PFSK-1 (cell line): ENCODE results near the gene ODAD4.

Experiments
- FOXP2 ChIP-seq: optimal IDR thresholded peaks from 2 replicates; pipeline ENCODE3; 2011; ENCODE audit warnings: borderline replicate concordance, control low read depth, inconsistent platforms; ENCODE audit not compliant: insufficient read depth; ENCODE audit errors: extremely low read length, extremely low read depth
- POLR2AphosphoS5 ChIP-seq: IDR thresholded peaks from 2 replicates; pipeline ENCODE4 v1.6.1; 2012; ENCODE audit warnings: low read depth, mild to moderate bottlenecking, control low read depth, low read length, moderate library complexity
- REST ChIP-seq, 2 experiments: IDR thresholded peaks; 2 replicates each; pipeline versions ENCODE4 v1.6.1 to v1.8.0; 2011 to 2012; ENCODE audit warnings: low read depth in 2 of 2, low read length in 2 of 2, control low read depth in 1 of 2, inconsistent platforms in 1 of 2, mild to moderate bottlenecking in 1 of 2, moderate library complexity in 1 of 2; ENCODE audit not compliant: insufficient read depth in 1 of 2
- SIN3A ChIP-seq: IDR thresholded peaks from 2 replicates; pipeline ENCODE4 v1.6.1; 2012; ENCODE audit warnings: mild to moderate bottlenecking, low read length, moderate library complexity, borderline replicate concordance; ENCODE audit not compliant: insufficient read depth
- TAF1 ChIP-seq: IDR thresholded peaks from 2 replicates; pipeline ENCODE4 v1.6.1; 2012; ENCODE audit warnings: low read length, control low read depth, borderline replicate concordance; ENCODE audit not compliant: insufficient read depth

DNA sequence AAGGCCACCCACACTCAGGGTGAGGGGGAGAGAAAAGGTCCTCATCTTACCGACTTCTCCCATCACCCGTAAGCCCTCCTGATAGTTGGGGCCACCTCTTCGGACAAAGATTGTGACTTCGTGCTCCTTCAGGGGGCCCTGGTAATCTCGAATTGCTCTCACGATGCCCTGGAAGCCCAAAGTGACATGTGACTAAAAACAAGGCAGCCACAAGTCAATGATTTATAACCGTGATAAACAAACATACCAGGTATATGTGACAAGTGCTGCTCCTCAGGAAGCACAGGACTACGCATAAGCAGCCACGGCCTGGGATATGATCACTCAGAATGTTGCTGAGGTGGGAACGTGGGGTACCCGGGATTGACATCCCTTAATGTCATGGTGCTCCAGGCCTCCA lies 28.8 kb upstream of the ODAD4 start:
- TF ChIP-seq REST (IDR thresholded peaks at IDR 0.05; ENCODE audit: insufficient read depth in 1 of 2, low read depth in 2 of 2, low read length in 2 of 2) (no peak), POLR2AphosphoS5 (no peak), TAF1 (no peak), SIN3A (no peak), FOXP2 (no peak)
